Effector CD8-positive, alpha-beta T cell (primary cell): ENCODE measurements around the gene H6PD.

ENCODE experiments used
- DNase-seq: peaks from one replicate; lab custom pipeline; 2025; lab: John Stamatoyannopoulos, UW

Gene H6PD

DNA sequence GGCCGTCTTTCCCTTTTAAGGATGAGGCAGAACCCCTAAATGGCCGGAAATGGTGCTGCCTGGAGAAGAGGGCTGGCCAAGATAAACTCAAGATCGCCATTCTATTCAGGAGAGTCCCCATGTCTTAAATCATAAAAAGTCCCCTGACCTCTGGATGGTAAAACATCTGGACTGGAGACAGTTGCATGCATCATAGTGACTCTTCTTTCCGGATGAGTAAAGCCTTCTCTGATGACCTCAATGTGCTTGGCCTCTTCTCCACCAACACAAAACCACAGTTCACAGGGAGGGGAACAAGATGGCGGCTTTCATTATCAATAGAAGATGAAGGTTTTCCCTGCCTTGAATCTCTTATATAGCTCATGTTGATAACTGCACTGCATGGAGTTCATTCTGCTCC, 27.5 kb upstream of the H6PD start:
- DNase-seq, result no peak

DNA sequence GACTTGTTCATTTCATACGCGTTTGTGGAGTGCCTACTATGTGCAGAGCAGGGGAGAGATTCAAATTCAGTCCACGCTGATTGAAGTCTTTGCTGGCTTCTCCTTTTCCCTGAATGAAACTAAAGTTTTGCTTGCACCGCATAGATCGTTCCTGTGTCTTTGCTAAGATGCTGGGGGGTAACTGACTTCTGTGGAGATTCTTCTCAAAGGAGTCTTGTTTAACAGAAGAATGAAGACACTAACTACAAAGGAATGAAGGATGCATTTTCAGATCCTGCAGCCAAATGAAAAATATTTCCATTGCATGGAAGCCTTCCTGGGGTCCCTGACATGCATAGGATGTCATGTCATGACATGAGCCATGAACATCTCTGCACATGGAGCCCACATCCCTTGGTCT, 26.9 kb upstream of the H6PD start:
- no peak for DNase-seq

GRCh38 chr1:9211291-9211811, 23.2 kb upstream of the H6PD start:
- no peak for DNase-seq

GRCh38 chr1:9212735-9213134, 21.8 kb upstream of the H6PD start:
- DNase-seq, result no peak

- DNase-seq, result no peak
These were observed 20.6 kb upstream of the H6PD start for GRCh38 chr1:9213956-9214355.

GRCh38 chr1:9218917-9219316, 15.7 kb upstream of the H6PD start:
- no peak for DNase-seq

GRCh38 chr1:9222846-9223625, 11.5 kb upstream of the H6PD start:
- DNase-seq, result no peak

GRCh38 chr1:9224664-9225410, 9.7 kb upstream of the H6PD start:
- no peak for DNase-seq

- DNase-seq, result no peak
These were observed 9.2 kb upstream of the H6PD start for GRCh38 chr1:9225411-9225785.

DNA sequence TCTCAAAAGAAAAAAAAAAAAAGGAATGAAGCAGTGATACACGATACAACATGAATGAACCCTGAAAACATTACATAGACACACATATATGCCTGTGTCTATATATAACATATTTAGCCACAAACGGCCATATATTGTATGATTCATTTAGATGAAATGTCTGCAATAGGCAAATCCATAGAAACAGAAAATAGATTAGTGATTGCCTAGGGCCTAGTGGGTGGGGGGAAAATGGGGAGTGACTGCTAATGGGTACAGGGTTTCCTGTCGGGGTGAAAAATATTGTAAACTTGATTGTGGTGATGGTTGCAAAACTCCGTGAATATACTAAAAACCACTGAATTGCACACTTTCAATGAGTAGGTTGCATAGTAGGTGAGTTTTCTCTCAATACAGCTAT, 6.0 kb upstream of the H6PD start:
- DNase-seq, result no peak

- DNase-seq, result no peak
These were observed 5.0 kb upstream of the H6PD start for GRCh38 chr1:9229549-9229948.

- no peak for DNase-seq
These were observed 3.6 kb upstream of the H6PD start for GRCh38 chr1:9230869-9231533.

GRCh38 chr1:9231648-9232332, 2.8 kb upstream of the H6PD start:
- DNase-seq, result no peak

GRCh38 chr1:9233241-9233941, 1.2 kb upstream of the H6PD start:
- DNase-seq, result no peak

GRCh38 chr1:9233942-9234222, 692 bp upstream of the H6PD start:
- no peak for DNase-seq

DNA sequence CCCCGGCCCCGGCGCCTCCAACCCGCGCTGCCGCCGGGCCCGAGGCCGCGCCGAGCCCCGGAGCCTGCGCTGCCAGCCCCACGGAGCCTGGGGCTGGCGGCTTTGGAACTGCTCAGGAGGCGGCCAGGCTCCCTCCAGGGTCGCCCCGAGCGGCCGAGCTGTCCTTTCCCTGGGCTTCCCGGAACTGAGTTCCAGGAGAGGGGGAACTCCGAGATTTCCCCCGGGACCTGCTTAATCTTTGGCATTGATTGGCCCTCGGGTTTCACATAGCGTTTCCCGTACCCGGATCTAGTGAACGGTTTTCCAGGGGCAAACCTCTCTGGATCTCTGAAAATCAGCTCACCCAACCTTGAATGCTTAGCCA, 504 bp downstream of the H6PD start:
- DNase-seq, result no peak

- no peak for DNase-seq
These were observed 986 bp downstream of the H6PD start for GRCh38 chr1:9235560-9235959.

GRCh38 chr1:9238134-9238533, 3.6 kb downstream of the H6PD start:
- DNase-seq, result no peak

DNA sequence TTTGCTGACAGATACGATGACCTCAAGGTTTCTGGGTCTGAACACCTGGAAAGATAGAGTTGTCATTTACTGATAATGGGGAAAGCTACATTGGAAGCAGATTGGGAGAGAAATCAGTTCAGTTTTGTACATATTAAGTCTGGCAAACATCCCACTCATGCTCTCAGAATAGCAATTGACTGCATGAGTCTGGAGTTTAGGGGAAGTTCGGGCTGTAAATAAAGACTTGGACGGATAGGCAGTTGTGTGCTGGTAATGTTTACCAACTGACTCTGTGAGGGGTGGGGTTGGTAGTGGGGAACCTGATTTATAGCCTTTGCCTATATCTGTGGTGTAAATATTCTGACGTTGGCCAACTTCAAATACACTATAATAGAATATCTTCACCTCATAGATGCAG, 4.0 kb downstream of the H6PD start:
- DNase-seq, result no peak

- DNase-seq, result peak; percentile 6
These were observed 5.2 kb downstream of the H6PD start for GRCh38 chr1:9239622-9240401.
